Measurements from ENCODE around the gene PLCH1. TPM values are rescaled to one million over a fixed set of nuclear protein-coding genes. Genes with fewer than 3 reads are reported as not detected.

PLCH1 gene
- total RNA-seq, 1 experiment from 2014 or later: 0.34 TPM

- no peak overlapping the region for H3K27ac ChIP-seq (ENCODE audit: low read length)
- H3K27me3 ChIP-seq (ENCODE audit: low read length): no peaks in the 10 kb centered on the region
- H3K9me2 ChIP-seq (replicated peaks; ENCODE audit: insufficient read depth, low read length): no peaks in the 10 kb centered on the region
- no peak overlapping the region for H3K4me2 ChIP-seq (ENCODE audit: low read depth, low read length, poor library complexity, severe bottlenecking)
- H3K4me1 ChIP-seq (ENCODE audit: low read length): no peaks in the 10 kb centered on the region
- no peak for DNase-seq
- H3K9ac ChIP-seq (ENCODE audit: low read length): no peak overlapping the region
- no peak overlapping the region for H2AFZ ChIP-seq (ENCODE audit: low read length)
- no peaks in the 10 kb centered on the region for H4K20me1 ChIP-seq (ENCODE audit: insufficient read depth, low read depth, low read length)
- no peaks in the 10 kb centered on the region for H3K36me3 ChIP-seq (ENCODE audit: insufficient read depth, low read length)
- H3K9me3 ChIP-seq (ENCODE audit: low read length): no peaks in the 10 kb centered on the region
- H3K4me3 ChIP-seq (ENCODE audit: low read length): no peak overlapping the region
- H3K79me2 ChIP-seq (ENCODE audit: low read length): no peaks in the 10 kb centered on the region
Measured at GRCh38 chr3:155560135-155560534, 184.7 kb downstream of the PLCH1 start.

GRCh38 chr3:155556531-155556930 lies 188.3 kb downstream of the PLCH1 start:
- Histone ChIP-seq H4K20me1 (ENCODE audit: insufficient read depth, low read depth, low read length) (no peaks in the 10 kb centered on the region), H3K4me3 (ENCODE audit: low read length) (no peak overlapping the region), H3K79me2 (ENCODE audit: low read length) (no peaks in the 10 kb centered on the region), H2AFZ (ENCODE audit: low read length) (no peak overlapping the region), H3K4me2 (ENCODE audit: low read depth, low read length, poor library complexity, severe bottlenecking) (no peak overlapping the region), H3K36me3 (ENCODE audit: insufficient read depth, low read length) (no peaks in the 10 kb centered on the region), H3K9me3 (ENCODE audit: low read length) (no peaks in the 10 kb centered on the region), H3K4me1 (ENCODE audit: low read length) (no peaks in the 10 kb centered on the region), H3K9me2 (replicated peaks; ENCODE audit: insufficient read depth, low read length) (no peaks in the 10 kb centered on the region), H3K27ac (ENCODE audit: low read length) (no peak overlapping the region), H3K9ac (ENCODE audit: low read length) (no peak overlapping the region), H3K27me3 (ENCODE audit: low read length) (no peaks in the 10 kb centered on the region)
- DNase-seq: no peak

GRCh38 chr3:155555479-155556060 lies 189.3 kb downstream of the PLCH1 start:
- Histone ChIP-seq H4K20me1 (ENCODE audit: insufficient read depth, low read depth, low read length) (no peaks in the 10 kb centered on the region), H3K79me2 (ENCODE audit: low read length) (no peaks in the 10 kb centered on the region), H3K9ac (ENCODE audit: low read length) (no peak overlapping the region), H3K4me2 (ENCODE audit: low read depth, low read length, poor library complexity, severe bottlenecking) (no peak overlapping the region), H3K9me3 (ENCODE audit: low read length) (no peaks in the 10 kb centered on the region), H3K4me1 (ENCODE audit: low read length) (no peaks in the 10 kb centered on the region), H3K27ac (ENCODE audit: low read length) (no peak overlapping the region), H3K36me3 (ENCODE audit: insufficient read depth, low read length) (no peaks in the 10 kb centered on the region), H3K27me3 (ENCODE audit: low read length) (no peaks in the 10 kb centered on the region), H3K4me3 (ENCODE audit: low read length) (no peak overlapping the region), H3K9me2 (replicated peaks; ENCODE audit: insufficient read depth, low read length) (no peaks in the 10 kb centered on the region), H2AFZ (ENCODE audit: low read length) (no peak overlapping the region)
- DNase-seq: no peak

- H3K9me2 ChIP-seq (replicated peaks; ENCODE audit: insufficient read depth, low read length): no peaks in the 10 kb centered on the region
- no peak overlapping the region for H3K9ac ChIP-seq (ENCODE audit: low read length)
- no peaks in the 10 kb centered on the region for H3K4me1 ChIP-seq (ENCODE audit: low read length)
- no peaks in the 10 kb centered on the region for H4K20me1 ChIP-seq (ENCODE audit: insufficient read depth, low read depth, low read length)
- H3K36me3 ChIP-seq (ENCODE audit: insufficient read depth, low read length): no peaks in the 10 kb centered on the region
- no peaks in the 10 kb centered on the region for H3K27me3 ChIP-seq (ENCODE audit: low read length)
- H3K9me3 ChIP-seq (ENCODE audit: low read length): no peaks in the 10 kb centered on the region
- no peak overlapping the region for H3K4me3 ChIP-seq (ENCODE audit: low read length)
- no peak overlapping the region for H2AFZ ChIP-seq (ENCODE audit: low read length)
- H3K4me2 ChIP-seq (ENCODE audit: low read depth, low read length, poor library complexity, severe bottlenecking): no peak overlapping the region
- DNase-seq: no peak
- H3K27ac ChIP-seq (ENCODE audit: low read length): no peak overlapping the region
- H3K79me2 ChIP-seq (ENCODE audit: low read length): no peaks in the 10 kb centered on the region
Measured at GRCh38 chr3:155554777-155555451, 190.0 kb downstream of the PLCH1 start.

GRCh38 chr3:155553780-155554179 lies 191.1 kb downstream of the PLCH1 start:
- Histone ChIP-seq H3K4me3 (ENCODE audit: low read length) (no peak overlapping the region), H3K36me3 (ENCODE audit: insufficient read depth, low read length) (no peaks in the 10 kb centered on the region), H3K79me2 (ENCODE audit: low read length) (no peaks in the 10 kb centered on the region), H2AFZ (ENCODE audit: low read length) (no peak overlapping the region), H3K4me2 (ENCODE audit: low read depth, low read length, poor library complexity, severe bottlenecking) (no peak overlapping the region), H3K27me3 (ENCODE audit: low read length) (no peaks in the 10 kb centered on the region), H4K20me1 (ENCODE audit: insufficient read depth, low read depth, low read length) (no peaks in the 10 kb centered on the region), H3K27ac (ENCODE audit: low read length) (no peak overlapping the region), H3K4me1 (ENCODE audit: low read length) (no peaks in the 10 kb centered on the region), H3K9me2 (replicated peaks; ENCODE audit: insufficient read depth, low read length) (no peaks in the 10 kb centered on the region), H3K9ac (ENCODE audit: low read length) (no peak overlapping the region), H3K9me3 (ENCODE audit: low read length) (no peaks in the 10 kb centered on the region)
- no peak for DNase-seq

GRCh38 chr3:155553326-155553725 lies 191.5 kb downstream of the PLCH1 start:
- H3K27ac ChIP-seq (ENCODE audit: low read length): no peak overlapping the region
- no peaks in the 10 kb centered on the region for H3K4me1 ChIP-seq (ENCODE audit: low read length)
- no peaks in the 10 kb centered on the region for H3K9me3 ChIP-seq (ENCODE audit: low read length)
- H3K27me3 ChIP-seq (ENCODE audit: low read length): no peaks in the 10 kb centered on the region
- no peaks in the 10 kb centered on the region for H3K9me2 ChIP-seq (replicated peaks; ENCODE audit: insufficient read depth, low read length)
- no peak for DNase-seq
- no peak overlapping the region for H2AFZ ChIP-seq (ENCODE audit: low read length)
- no peaks in the 10 kb centered on the region for H4K20me1 ChIP-seq (ENCODE audit: insufficient read depth, low read depth, low read length)
- no peak overlapping the region for H3K4me3 ChIP-seq (ENCODE audit: low read length)
- H3K4me2 ChIP-seq (ENCODE audit: low read depth, low read length, poor library complexity, severe bottlenecking): no peak overlapping the region
- no peaks in the 10 kb centered on the region for H3K36me3 ChIP-seq (ENCODE audit: insufficient read depth, low read length)
- H3K79me2 ChIP-seq (ENCODE audit: low read length): no peaks in the 10 kb centered on the region
- H3K9ac ChIP-seq (ENCODE audit: low read length): no peak overlapping the region

- no peaks in the 10 kb centered on the region for H4K20me1 ChIP-seq (ENCODE audit: insufficient read depth, low read depth, low read length)
- no peaks in the 10 kb centered on the region for H3K36me3 ChIP-seq (ENCODE audit: insufficient read depth, low read length)
- no peak for DNase-seq
- H3K27ac ChIP-seq (ENCODE audit: low read length): no peak overlapping the region
- no peak overlapping the region for H3K4me2 ChIP-seq (ENCODE audit: low read depth, low read length, poor library complexity, severe bottlenecking)
- no peak overlapping the region for H3K9ac ChIP-seq (ENCODE audit: low read length)
- no peak overlapping the region for H3K4me3 ChIP-seq (ENCODE audit: low read length)
- H3K27me3 ChIP-seq (ENCODE audit: low read length): no peaks in the 10 kb centered on the region
- no peaks in the 10 kb centered on the region for H3K9me2 ChIP-seq (replicated peaks; ENCODE audit: insufficient read depth, low read length)
- no peaks in the 10 kb centered on the region for H3K79me2 ChIP-seq (ENCODE audit: low read length)
- H2AFZ ChIP-seq (ENCODE audit: low read length): no peak overlapping the region
- no peaks in the 10 kb centered on the region for H3K9me3 ChIP-seq (ENCODE audit: low read length)
- H3K4me1 ChIP-seq (ENCODE audit: low read length): no peaks in the 10 kb centered on the region
Measured at GRCh38 chr3:155550391-155550790, 194.5 kb downstream of the PLCH1 start.

GRCh38 chr3:155549087-155549486 lies 195.8 kb downstream of the PLCH1 start:
- DNase-seq: no peak
- H3K4me1 ChIP-seq (ENCODE audit: low read length): no peaks in the 10 kb centered on the region
- no peak overlapping the region for H3K4me2 ChIP-seq (ENCODE audit: low read depth, low read length, poor library complexity, severe bottlenecking)
- no peak overlapping the region for H2AFZ ChIP-seq (ENCODE audit: low read length)
- H3K36me3 ChIP-seq (ENCODE audit: insufficient read depth, low read length): no peaks in the 10 kb centered on the region
- H3K79me2 ChIP-seq (ENCODE audit: low read length): no peaks in the 10 kb centered on the region
- no peaks in the 10 kb centered on the region for H3K9me3 ChIP-seq (ENCODE audit: low read length)
- H4K20me1 ChIP-seq (ENCODE audit: insufficient read depth, low read depth, low read length): no peaks in the 10 kb centered on the region
- no peaks in the 10 kb centered on the region for H3K9me2 ChIP-seq (replicated peaks; ENCODE audit: insufficient read depth, low read length)
- H3K4me3 ChIP-seq (ENCODE audit: low read length): no peak overlapping the region
- H3K27me3 ChIP-seq (ENCODE audit: low read length): no peaks in the 10 kb centered on the region
- no peak overlapping the region for H3K9ac ChIP-seq (ENCODE audit: low read length)
- no peak overlapping the region for H3K27ac ChIP-seq (ENCODE audit: low read length)

All from Karpas-422 (cell line).